ENCODE results near the gene PAPLN. TPM values are rescaled to one million over a fixed set of nuclear protein-coding genes. Genes with fewer than 3 reads are reported as not detected.

PAPLN gene
- total and polyA plus RNA-seq, 2 experiments from 2014 or later: 2.8 to 13.2 TPM

DNA sequence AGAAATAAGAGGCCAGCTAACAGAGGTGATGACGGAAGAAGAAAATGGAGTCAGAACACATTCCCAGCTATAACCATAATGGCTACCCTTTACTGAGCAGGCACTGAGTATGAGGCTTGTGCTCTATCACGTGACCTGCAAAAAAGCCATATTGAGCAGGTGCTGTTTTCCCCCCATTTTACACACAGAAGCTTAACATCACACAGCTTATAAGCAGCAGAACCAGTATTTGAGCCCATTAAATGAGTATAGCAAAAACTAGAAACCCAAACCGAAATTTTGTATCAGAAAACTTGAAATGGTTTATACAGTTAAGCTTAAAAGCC, 28.4 kb downstream of the PAPLN start (continued):
- TF ChIP-seq, protein P1, sequence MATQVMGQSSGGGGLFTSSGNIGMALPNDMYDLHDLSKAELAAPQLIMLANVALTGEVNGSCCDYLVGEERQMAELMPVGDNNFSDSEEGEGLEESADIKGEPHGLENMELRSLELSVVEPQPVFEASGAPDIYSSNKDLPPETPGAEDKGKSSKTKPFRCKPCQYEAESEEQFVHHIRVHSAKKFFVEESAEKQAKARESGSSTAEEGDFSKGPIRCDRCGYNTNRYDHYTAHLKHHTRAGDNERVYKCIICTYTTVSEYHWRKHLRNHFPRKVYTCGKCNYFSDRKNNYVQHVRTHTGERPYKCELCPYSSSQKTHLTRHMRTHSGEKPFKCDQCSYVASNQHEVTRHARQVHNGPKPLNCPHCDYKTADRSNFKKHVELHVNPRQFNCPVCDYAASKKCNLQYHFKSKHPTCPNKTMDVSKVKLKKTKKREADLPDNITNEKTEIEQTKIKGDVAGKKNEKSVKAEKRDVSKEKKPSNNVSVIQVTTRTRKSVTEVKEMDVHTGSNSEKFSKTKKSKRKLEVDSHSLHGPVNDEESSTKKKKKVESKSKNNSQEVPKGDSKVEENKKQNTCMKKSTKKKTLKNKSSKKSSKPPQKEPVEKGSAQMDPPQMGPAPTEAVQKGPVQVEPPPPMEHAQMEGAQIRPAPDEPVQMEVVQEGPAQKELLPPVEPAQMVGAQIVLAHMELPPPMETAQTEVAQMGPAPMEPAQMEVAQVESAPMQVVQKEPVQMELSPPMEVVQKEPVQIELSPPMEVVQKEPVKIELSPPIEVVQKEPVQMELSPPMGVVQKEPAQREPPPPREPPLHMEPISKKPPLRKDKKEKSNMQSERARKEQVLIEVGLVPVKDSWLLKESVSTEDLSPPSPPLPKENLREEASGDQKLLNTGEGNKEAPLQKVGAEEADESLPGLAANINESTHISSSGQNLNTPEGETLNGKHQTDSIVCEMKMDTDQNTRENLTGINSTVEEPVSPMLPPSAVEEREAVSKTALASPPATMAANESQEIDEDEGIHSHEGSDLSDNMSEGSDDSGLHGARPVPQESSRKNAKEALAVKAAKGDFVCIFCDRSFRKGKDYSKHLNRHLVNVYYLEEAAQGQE (IDR thresholded peaks at IDR 0.05; ENCODE audit: unreplicated experiment): no peak
- no peak for TF ChIP-seq ZNF331 (CRISPR knock-in tag; IDR thresholded peaks at IDR 0.05; ENCODE audit: low read depth)
- TF ChIP-seq CREB1 (CRISPR knock-in tag; IDR thresholded peaks at IDR 0.05; ENCODE audit: low read depth): no peak
- TF ChIP-seq STAT1 (IDR thresholded peaks at IDR 0.05; ENCODE audit: unreplicated experiment): no peak
- TF ChIP-seq JUNB (IDR thresholded peaks at IDR 0.05; ENCODE audit: unreplicated experiment): no peak
- TF ChIP-seq, protein P2, sequence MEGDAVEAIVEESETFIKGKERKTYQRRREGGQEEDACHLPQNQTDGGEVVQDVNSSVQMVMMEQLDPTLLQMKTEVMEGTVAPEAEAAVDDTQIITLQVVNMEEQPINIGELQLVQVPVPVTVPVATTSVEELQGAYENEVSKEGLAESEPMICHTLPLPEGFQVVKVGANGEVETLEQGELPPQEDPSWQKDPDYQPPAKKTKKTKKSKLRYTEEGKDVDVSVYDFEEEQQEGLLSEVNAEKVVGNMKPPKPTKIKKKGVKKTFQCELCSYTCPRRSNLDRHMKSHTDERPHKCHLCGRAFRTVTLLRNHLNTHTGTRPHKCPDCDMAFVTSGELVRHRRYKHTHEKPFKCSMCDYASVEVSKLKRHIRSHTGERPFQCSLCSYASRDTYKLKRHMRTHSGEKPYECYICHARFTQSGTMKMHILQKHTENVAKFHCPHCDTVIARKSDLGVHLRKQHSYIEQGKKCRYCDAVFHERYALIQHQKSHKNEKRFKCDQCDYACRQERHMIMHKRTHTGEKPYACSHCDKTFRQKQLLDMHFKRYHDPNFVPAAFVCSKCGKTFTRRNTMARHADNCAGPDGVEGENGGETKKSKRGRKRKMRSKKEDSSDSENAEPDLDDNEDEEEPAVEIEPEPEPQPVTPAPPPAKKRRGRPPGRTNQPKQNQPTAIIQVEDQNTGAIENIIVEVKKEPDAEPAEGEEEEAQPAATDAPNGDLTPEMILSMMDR (conservative IDR thresholded peaks at IDR 0.05; ENCODE audit: low read depth in 2 of 2): no peak
- no peak for TF ChIP-seq EZH2 (IDR thresholded peaks at IDR 0.05; ENCODE audit: low read depth, unreplicated experiment)
- TF ChIP-seq POLR2AphosphoS5 (IDR thresholded peaks at IDR 0.05; ENCODE audit: low read depth): no peak
- TF ChIP-seq EZH2phosphoT487 (IDR thresholded peaks at IDR 0.05; ENCODE audit: unreplicated experiment): no peak

DNA sequence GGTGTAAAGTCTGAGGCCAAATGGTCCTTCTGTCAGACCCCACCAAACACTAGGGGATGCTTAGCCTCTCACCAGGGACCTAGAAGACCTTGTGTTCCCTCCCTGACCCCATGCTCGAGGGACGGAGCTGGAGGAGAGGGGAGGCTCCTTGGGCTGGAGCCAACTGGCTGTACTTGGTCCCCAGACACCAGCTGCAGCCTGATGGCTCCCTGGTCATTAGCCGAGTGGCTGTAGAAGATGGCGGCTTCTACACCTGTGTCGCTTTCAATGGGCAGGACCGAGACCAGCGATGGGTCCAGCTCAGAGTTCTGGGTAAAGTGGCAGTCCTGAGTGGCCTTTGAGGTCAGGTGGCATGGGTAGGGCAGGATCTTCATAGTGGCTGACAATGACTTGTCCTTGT, 29.0 kb downstream of the PAPLN start:
- DNase-seq (ENCODE audit: low spot score) (no peak), ATAC-seq (no peak)
- Histone ChIP-seq H3K27ac (ENCODE audit: low read depth) (no peak overlapping the region), H3K79me2 (replicated peaks; ENCODE audit: insufficient read depth) (no peaks in the 10 kb centered on the region), H3K4me2 (no peak overlapping the region), H3K4me1 (ENCODE audit: insufficient read depth) (peaks cover 4% of the 10 kb centered on the region), H3K27me3 (ENCODE audit: insufficient read depth) (no peaks in the 10 kb centered on the region), H4K20me1 (replicated peaks; ENCODE audit: insufficient read depth) (no peaks in the 10 kb centered on the region), H3K36me3 (ENCODE audit: insufficient read depth) (no peaks in the 10 kb centered on the region; the same call in 1 of the 2 replicates), H2AFZ (no peak overlapping the region), H3K4me3 (no peak overlapping the region), H3F3A (replicated peaks; ENCODE audit: low read depth) (0 out of 2 replicates have a peak, but pooled peaks cover 8% of the 10 kb centered on the region), H3K9me2 (ENCODE audit: insufficient read depth) (no peaks in the 10 kb centered on the region)
- Mint-ChIP-seq H3K4me1 (peaks cover 3% of the 10 kb centered on the region), H3K9me3 (no peaks in the 10 kb centered on the region), H3K27me3 (ENCODE audit: insufficient read depth, low read depth, poor library complexity) (peaks cover 3% of the 10 kb centered on the region), H3K36me3 (ENCODE audit: low read depth) (peaks cover 13% of the 10 kb centered on the region), H3K27ac (no peak overlapping the region), H3K4me3 (no peak overlapping the region)
- no peak for TF ChIP-seq JUNB (IDR thresholded peaks at IDR 0.05; ENCODE audit: unreplicated experiment)
- TF ChIP-seq EZH2phosphoT487 (IDR thresholded peaks at IDR 0.05; ENCODE audit: unreplicated experiment): no peak
- TF ChIP-seq, protein P3, sequence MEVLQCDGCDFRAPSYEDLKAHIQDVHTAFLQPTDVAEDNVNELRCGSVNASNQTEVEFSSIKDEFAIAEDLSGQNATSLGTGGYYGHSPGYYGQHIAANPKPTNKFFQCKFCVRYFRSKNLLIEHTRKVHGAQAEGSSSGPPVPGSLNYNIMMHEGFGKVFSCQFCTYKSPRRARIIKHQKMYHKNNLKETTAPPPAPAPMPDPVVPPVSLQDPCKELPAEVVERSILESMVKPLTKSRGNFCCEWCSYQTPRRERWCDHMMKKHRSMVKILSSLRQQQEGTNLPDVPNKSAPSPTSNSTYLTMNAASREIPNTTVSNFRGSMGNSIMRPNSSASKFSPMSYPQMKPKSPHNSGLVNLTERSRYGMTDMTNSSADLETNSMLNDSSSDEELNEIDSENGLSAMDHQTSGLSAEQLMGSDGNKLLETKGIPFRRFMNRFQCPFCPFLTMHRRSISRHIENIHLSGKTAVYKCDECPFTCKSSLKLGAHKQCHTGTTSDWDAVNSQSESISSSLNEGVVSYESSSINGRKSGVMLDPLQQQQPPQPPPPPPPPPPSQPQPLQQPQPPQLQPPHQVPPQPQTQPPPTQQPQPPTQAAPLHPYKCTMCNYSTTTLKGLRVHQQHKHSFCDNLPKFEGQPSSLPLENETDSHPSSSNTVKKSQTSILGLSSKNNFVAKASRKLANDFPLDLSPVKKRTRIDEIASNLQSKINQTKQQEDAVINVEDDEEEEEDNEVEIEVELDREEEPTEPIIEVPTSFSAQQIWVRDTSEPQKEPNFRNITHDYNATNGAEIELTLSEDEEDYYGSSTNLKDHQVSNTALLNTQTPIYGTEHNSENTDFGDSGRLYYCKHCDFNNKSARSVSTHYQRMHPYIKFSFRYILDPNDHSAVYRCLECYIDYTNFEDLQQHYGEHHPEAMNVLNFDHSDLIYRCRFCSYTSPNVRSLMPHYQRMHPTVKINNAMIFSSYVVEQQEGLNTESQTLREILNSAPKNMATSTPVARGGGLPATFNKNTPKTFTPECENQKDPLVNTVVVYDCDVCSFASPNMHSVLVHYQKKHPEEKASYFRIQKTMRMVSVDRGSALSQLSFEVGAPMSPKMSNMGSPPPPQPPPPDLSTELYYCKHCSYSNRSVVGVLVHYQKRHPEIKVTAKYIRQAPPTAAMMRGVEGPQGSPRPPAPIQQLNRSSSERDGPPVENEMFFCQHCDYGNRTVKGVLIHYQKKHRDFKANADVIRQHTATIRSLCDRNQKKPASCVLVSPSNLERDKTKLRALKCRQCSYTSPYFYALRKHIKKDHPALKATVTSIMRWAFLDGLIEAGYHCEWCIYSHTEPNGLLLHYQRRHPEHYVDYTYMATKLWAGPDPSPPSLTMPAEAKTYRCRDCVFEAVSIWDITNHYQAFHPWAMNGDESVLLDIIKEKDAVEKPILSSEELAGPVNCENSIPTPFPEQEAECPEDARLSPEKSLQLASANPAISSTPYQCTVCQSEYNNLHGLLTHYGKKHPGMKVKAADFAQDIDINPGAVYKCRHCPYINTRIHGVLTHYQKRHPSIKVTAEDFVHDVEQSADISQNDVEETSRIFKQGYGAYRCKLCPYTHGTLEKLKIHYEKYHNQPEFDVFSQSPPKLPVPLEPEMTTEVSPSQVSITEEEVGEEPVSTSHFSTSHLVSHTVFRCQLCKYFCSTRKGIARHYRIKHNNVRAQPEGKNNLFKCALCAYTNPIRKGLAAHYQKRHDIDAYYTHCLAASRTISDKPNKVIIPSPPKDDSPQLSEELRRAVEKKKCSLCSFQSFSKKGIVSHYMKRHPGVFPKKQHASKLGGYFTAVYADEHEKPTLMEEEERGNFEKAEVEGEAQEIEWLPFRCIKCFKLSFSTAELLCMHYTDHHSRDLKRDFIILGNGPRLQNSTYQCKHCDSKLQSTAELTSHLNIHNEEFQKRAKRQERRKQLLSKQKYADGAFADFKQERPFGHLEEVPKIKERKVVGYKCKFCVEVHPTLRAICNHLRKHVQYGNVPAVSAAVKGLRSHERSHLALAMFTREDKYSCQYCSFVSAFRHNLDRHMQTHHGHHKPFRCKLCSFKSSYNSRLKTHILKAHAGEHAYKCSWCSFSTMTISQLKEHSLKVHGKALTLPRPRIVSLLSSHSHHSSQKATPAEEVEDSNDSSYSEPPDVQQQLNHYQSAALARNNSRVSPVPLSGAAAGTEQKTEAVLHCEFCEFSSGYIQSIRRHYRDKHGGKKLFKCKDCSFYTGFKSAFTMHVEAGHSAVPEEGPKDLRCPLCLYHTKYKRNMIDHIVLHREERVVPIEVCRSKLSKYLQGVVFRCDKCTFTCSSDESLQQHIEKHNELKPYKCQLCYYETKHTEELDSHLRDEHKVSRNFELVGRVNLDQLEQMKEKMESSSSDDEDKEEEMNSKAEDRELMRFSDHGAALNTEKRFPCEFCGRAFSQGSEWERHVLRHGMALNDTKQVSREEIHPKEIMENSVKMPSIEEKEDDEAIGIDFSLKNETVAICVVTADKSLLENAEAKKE (CRISPR knock-in tag; IDR thresholded peaks at IDR 0.05): no peak
- TF ChIP-seq, protein P2 (conservative IDR thresholded peaks at IDR 0.05; ENCODE audit: low read depth in 2 of 2): no peak

Measured in GM23338 (cell line).